Common myeloid progenitor, CD34-positive (primary cell): ENCODE results near the gene C7orf25.

Source experiments
- CTCF ChIA-PET: fragments of 350-600 bp; sonication (Branson Sonifier 250); formaldehyde crosslinking; loops from one replicate; lab custom pipeline; 2021; ENCODE audit warnings: antibody characterized with exemption; lab: Charles Lee
- POLR2A ChIA-PET: fragments of 350-600 bp; sonication (Branson Sonifier 250); formaldehyde crosslinking; loops from one replicate; lab custom pipeline; 2021; ENCODE audit warnings: antibody characterized with exemption; lab: Charles Lee
- DNase-seq, 3 donors: peaks; one replicate each; pipeline versions ENCODE4 v3.0.0 to v3.0.0-alpha.2; 2013
- H3K27ac ChIP-seq, 2 experiments: 1 replicate in 1 of 2; 2 replicates in 1 of 2; pipeline ENCODE4 v1.7.0; 2013; ENCODE audit warnings: inconsistent platforms in 2 of 2, low read length in 2 of 2, mild to moderate bottlenecking in 2 of 2, low read depth in 1 of 2, moderate library complexity in 1 of 2; ENCODE audit not compliant: severe bottlenecking in 2 of 2, insufficient read depth in 1 of 2, poor library complexity in 1 of 2
- H3K27me3 ChIP-seq, 5 experiments: replicated peaks in 2 of 5; 1 replicate in 3 of 5; 2 replicates in 2 of 5; pipeline versions ENCODE4 v1.6.1 to v1.7.0; 2013; ENCODE audit warnings: low read length in 4 of 5, mild to moderate bottlenecking in 2 of 5, moderate library complexity in 2 of 5, inconsistent platforms in 1 of 5; ENCODE audit not compliant: insufficient read depth in 5 of 5, control insufficient read depth in 4 of 5
- H3K36me3 ChIP-seq, 4 experiments: 1 replicate in 2 of 4; 2 replicates in 2 of 4; pipeline versions ENCODE4 v1.6.1 to v1.7.0; 2013; ENCODE audit warnings: low read length in 3 of 4, control low read depth in 1 of 4, mild to moderate bottlenecking in 1 of 4; ENCODE audit not compliant: control insufficient read depth in 4 of 4, insufficient read depth in 4 of 4
- H3K4me1 ChIP-seq, 4 experiments: 1 replicate in 3 of 4; 2 replicates in 1 of 4; pipeline versions ENCODE4 v1.6.1 to v1.7.1; 2013; ENCODE audit warnings: low read length in 3 of 4, mild to moderate bottlenecking in 3 of 4, control low read depth in 1 of 4, inconsistent platforms in 1 of 4, moderate library complexity in 1 of 4; ENCODE audit not compliant: control insufficient read depth in 4 of 4, insufficient read depth in 4 of 4; ENCODE audit errors: control extremely low read depth in 1 of 4
- H3K4me3 ChIP-seq, 7 experiments: 1 replicate in 4 of 7; 2 replicates in 3 of 7; pipeline versions ENCODE4 v1.5.1 to v1.7.0; 2013; ENCODE audit warnings: mild to moderate bottlenecking in 7 of 7, low read length in 6 of 7, moderate library complexity in 6 of 7, inconsistent platforms in 2 of 7, low read depth in 2 of 7, control low read depth in 1 of 7; ENCODE audit not compliant: insufficient read depth in 4 of 7, control insufficient read depth in 1 of 7; ENCODE audit errors: extremely low read depth in 1 of 7
- H3K9me3 ChIP-seq, 5 experiments: 1 replicate in 4 of 5; 2 replicates in 1 of 5; pipeline versions ENCODE4 v1.6.1 to v1.7.1; 2013; ENCODE audit warnings: low read length in 4 of 5, mild to moderate bottlenecking in 2 of 5, inconsistent platforms in 1 of 5, low read depth in 1 of 5, moderate library complexity in 1 of 5; ENCODE audit not compliant: control insufficient read depth in 4 of 5, insufficient read depth in 2 of 5; ENCODE audit errors: control extremely low read depth in 1 of 5
- WGBS: methylation state at CpG from one replicate; pipeline ENCODE4 v1.1.5; 2013; ENCODE audit not compliant: insufficient coverage; 5-methylcytosine and 5-hydroxymethylcytosine counted together

C7orf25 gene

GRCh38 chr7:42907316-42907715 lies 4.6 kb downstream of the C7orf25 start:
- Histone ChIP-seq H3K27ac (no peak overlapping the region), H3K27me3 (no peaks in the 10 kb centered on the region), H3K4me1 (peaks cover 6 to 18% (median 13%) of the 10 kb centered on the region in 4 experiments), H3K4me3 (no peak overlapping the region), H3K36me3 (no peaks in the 10 kb centered on the region), H3K9me3 (no peaks in the 10 kb centered on the region)
- POLR2A ChIA-PET, result no interaction called here
- DNase-seq, result no peak
- CTCF ChIA-PET, result no interaction called here

DNA sequence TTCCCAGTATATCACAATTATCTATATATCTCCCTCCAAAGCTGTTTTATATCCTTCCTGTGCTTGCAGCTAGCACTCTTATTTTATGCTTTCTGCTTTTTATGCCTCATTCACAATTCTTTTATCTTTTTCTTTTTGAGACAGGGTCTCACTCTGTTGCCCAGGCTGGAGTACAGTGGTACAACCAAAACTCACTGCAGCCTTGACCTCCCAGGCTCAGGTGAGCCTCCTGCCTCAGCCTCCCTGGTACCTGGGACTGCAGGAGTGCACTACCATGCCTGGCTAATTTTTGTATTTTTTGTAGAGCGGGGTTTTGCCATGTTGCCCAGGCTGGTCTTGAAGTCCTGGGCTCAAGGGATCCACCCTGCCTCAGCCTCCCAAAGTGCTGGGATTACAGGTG lies 5.7 kb downstream of the C7orf25 start:
- Histone ChIP-seq H3K9me3 (no peaks in the 10 kb centered on the region), H3K36me3 (no peaks in the 10 kb centered on the region), H3K27me3 (no peaks in the 10 kb centered on the region), H3K4me3 (no peak overlapping the region), H3K27ac (no peak overlapping the region), H3K4me1 (peaks cover 6 to 17% (median 11%) of the 10 kb centered on the region in 4 experiments)
- no peak for DNase-seq
- POLR2A ChIA-PET, result no interaction called here
- CTCF ChIA-PET, result interaction anchor here (1.0 kb wide), 1 partner anchor 25 kb away, joined by 3 read pairs; no protein-coding TSS in a partner anchor
- 100% methylated on average over 1 of the region's 1 CpG for WGBS

DNA sequence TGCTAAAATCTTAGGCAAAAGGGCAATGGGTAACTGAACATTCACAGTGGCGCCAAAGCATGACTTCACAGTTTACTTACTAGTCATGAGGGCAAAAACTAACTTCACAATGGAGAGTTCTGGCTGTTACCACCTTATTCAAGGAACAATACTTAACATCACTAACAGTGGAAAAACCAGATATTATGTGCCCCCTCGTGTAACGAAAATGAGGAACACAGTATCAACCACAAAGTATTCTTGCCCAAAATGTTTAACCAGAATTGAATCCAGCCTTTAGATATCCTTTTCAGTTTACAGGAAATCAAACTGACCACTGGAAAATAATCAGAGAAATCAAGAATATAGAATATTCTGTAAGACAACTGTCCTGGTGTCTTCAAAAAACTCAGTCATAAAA lies 9.5 kb downstream of the C7orf25 start:
- DNase-seq, result peak in 2 of 3 donors; percentile 45 to 60
- CTCF ChIA-PET, result no interaction called here

DNA sequence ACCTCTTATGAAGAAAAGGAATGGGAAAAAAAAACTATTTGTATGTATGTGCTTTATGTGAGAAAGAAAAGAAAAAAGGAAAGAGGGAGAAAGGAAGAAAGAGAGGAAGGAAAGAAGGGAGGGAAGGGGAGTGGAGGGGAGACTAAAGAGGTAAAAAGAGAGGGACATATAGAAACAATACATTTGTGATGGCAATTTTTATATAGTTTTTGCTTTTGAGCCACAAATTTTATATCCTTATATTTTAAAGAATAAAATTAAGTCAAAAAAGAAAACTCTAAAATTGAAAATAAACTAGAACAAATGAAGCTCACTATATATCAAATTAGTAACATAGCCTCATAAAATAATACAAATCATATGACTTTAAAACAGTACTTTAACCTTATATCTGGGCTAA lies 11.0 kb downstream of the C7orf25 start:
- Histone ChIP-seq H3K36me3 (no peaks in the 10 kb centered on the region), H3K27ac (no peak overlapping the region), H3K9me3 (no peaks in the 10 kb centered on the region), H3K4me1 (peaks cover 0 to 7% (median 3%) of the 10 kb centered on the region in 4 experiments), H3K4me3 (no peak overlapping the region), H3K27me3 (no peaks in the 10 kb centered on the region)
- CTCF ChIA-PET, result no interaction called here
- DNase-seq, result no peak
- POLR2A ChIA-PET, result no interaction called here

More for the DNA sequence above, 9.5 kb downstream of the C7orf25 start:
- Histone ChIP-seq H3K27ac (no peak overlapping the region), H3K9me3 (no peaks in the 10 kb centered on the region), H3K36me3 (no peaks in the 10 kb centered on the region), H3K4me1 (peaks cover 0 to 10% (median 4%) of the 10 kb centered on the region in 4 experiments), H3K4me3 (no peak overlapping the region), H3K27me3 (no peaks in the 10 kb centered on the region)
- 33% methylated on average over 3 of the region's 3 CpGs for WGBS
- POLR2A ChIA-PET, result no interaction called here

DNA sequence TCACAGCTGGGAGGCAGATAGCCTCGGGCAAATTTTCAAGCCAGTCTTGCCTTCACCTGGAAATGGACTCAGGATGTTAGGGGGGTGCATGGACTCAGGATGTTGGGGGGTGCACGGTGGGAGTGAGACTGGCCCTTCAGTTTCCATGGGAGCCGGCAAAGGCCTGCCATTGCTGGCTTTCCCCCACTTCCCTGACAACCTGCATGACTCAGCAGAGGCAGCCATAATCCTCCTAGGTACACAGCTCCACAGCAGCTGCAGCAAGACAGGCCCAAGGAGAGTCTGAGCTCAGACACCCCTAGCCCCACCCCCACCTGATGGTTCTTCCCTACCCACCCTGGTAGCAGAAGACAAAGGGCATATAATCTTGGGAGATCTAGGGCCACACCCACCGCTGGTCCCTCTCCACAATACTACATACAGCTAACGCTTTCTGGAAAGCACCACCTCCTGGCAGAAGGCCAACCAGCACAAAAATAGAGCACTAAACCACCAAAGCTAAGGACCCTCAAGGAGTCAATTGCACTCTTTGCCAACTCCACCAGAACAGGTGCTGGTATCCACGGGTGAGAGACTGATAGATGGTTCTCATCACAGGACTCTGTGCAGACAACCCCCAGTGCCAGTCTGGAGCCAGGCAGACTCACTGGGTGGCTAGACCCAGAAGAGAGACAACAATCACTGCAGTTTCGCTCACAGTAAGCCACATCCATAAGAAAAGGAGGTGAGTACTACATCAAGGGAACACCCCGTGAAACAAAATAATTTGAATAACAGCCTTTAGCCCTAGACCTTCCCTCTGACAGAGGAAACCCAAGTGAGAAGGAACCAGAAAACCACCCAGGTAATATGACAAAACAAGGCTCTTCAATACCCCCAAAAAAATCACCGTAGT lies 18.3 kb downstream of the C7orf25 start:
- Histone ChIP-seq H3K4me3 (no peak overlapping the region), H3K9me3 (peaks cover 0 to 2% (median 0%) of the 10 kb centered on the region in 5 experiments), H3K27me3 (no peaks in the 10 kb centered on the region), H3K36me3 (no peaks in the 10 kb centered on the region), H3K4me1 (peaks cover 4 to 17% (median 11%) of the 10 kb centered on the region in 4 experiments), H3K27ac (no peak overlapping the region)
- DNase-seq, result no peak
- ChIA-PET POLR2A (no interaction called here), CTCF (interaction anchor here (2.9 kb wide), 1 partner anchor 16 kb away, joined by 10 read pairs; no protein-coding TSS in a partner anchor)
- WGBS, result 87% methylated on average over 4 of the region's 9 CpGs

GRCh38 chr7:42886893-42887505 lies 24.9 kb downstream of the C7orf25 start:
- Histone ChIP-seq H3K27me3 (peaks cover 0 to 3% (median 0%) of the 10 kb centered on the region in 5 experiments), H3K27ac (no peak overlapping the region), H3K9me3 (no peaks in the 10 kb centered on the region), H3K4me1 (peaks cover 4 to 31% (median 20%) of the 10 kb centered on the region in 4 experiments), H3K4me3 (no peak overlapping the region), H3K36me3 (no peaks in the 10 kb centered on the region)
- POLR2A ChIA-PET, result no interaction called here
- no peak for DNase-seq
- CTCF ChIA-PET, result interaction anchor here (0.6 to 2.3 kb wide), 9 partner anchors 8 to 946 kb away, joined by 3 to 14 read pairs (median 3); no protein-coding TSS in a partner anchor

DNA sequence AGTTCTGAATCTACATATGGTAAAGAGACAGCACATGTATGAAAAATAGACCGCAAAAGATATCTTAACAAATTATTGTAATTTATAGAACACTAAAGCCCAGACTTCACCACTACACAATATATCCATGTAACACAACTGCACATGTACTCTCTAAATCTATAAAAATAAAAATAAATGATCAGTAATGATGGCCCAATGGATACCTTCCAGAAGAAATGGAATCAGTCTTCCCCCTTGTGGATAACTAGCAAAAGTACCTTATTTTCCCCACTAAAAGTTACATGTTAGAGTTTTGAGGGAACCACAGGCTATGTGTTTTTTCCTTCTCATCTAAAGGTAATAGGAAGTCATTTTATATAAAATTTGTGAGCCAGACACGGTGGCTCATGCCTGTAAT lies 25.7 kb downstream of the C7orf25 start:
- peak in 1 of 3 donors; percentile 34 for DNase-seq
- Histone ChIP-seq H3K27me3 (peaks cover 0 to 3% (median 0%) of the 10 kb centered on the region in 5 experiments), H3K27ac (no peak overlapping the region), H3K4me3 (no peak overlapping the region), H3K9me3 (no peaks in the 10 kb centered on the region), H3K36me3 (no peaks in the 10 kb centered on the region), H3K4me1 (peaks cover 4 to 31% (median 20%) of the 10 kb centered on the region in 4 experiments)
- CTCF ChIA-PET, result interaction anchor here (1.2 to 2.3 kb wide), 3 partner anchors 8 to 43 kb away, joined by 3 to 14 read pairs (median 3); no protein-coding TSS in a partner anchor
- POLR2A ChIA-PET, result no interaction called here
- WGBS, result no CpG with 5 or more reads among the region's 2 CpGs
